ENCODE measurements around the gene CASZ1. TPM values are rescaled to one million over a fixed set of nuclear protein-coding genes. Genes with fewer than 3 reads are reported as not detected.
A peak's percentile ranks its signal among the peaks of the same experiment; 100 is the strongest.

CASZ1 gene
- total RNA-seq, 1 donor from 2014 or later, result 63.6 TPM

DNA sequence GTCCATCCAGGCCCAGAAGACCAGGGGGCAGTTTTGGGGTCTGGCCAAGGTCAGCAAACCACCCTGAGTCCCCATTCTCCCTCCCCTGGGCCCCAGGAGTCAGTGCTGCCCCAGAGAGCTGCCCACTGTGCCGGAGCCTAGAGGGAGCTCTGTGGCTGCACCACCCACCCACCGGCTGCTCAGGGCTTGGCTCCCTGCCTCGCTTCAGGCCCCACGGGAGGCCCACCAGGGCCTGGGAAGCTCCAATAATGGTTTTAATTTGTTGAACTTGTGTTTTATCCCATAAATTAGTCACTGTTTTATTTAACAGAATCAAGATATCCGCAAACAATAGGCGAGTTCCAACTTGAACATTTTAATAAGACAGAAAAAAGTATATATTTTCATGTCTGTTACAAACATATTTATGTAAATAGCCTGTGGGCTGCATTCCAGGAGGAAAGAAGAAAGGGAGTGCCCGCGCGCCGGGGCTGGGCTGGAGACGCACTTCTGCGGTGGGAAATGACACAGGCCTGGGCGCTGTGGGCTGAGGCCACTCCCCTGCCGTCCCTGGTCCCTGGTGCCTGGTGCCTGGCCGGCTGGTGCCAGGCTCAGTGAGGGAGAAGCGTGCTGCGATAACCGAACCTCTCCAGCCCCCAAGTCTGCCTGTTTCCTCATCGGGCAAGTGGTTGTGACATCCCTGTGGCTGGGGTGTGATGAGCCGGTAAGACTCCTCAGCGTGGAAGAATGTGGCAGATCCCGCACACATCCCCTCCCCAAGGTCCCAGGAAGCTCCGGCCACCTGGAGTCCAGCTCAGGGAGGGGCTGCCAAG is 161.2 kb downstream of the CASZ1 start:
- TF ChIP-seq, protein P1, sequence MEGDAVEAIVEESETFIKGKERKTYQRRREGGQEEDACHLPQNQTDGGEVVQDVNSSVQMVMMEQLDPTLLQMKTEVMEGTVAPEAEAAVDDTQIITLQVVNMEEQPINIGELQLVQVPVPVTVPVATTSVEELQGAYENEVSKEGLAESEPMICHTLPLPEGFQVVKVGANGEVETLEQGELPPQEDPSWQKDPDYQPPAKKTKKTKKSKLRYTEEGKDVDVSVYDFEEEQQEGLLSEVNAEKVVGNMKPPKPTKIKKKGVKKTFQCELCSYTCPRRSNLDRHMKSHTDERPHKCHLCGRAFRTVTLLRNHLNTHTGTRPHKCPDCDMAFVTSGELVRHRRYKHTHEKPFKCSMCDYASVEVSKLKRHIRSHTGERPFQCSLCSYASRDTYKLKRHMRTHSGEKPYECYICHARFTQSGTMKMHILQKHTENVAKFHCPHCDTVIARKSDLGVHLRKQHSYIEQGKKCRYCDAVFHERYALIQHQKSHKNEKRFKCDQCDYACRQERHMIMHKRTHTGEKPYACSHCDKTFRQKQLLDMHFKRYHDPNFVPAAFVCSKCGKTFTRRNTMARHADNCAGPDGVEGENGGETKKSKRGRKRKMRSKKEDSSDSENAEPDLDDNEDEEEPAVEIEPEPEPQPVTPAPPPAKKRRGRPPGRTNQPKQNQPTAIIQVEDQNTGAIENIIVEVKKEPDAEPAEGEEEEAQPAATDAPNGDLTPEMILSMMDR (IDR thresholded peaks at IDR 0.05), result no peak
- no peak for DNase-seq
- Histone ChIP-seq H3K4me3 (no peak overlapping the region), H3K27me3 (no peaks in the 10 kb centered on the region), H3K9me3 (no peaks in the 10 kb centered on the region), H3K27ac (peak overlapping the region; percentile 62), H3K36me3 (peaks cover 6% of the 10 kb centered on the region), H3K4me1 (peaks cover 23% of the 10 kb centered on the region)
- ATAC-seq, result peak; percentile 44
- intact Hi-C loops (cut with DNase I), result no loop called here

DNA sequence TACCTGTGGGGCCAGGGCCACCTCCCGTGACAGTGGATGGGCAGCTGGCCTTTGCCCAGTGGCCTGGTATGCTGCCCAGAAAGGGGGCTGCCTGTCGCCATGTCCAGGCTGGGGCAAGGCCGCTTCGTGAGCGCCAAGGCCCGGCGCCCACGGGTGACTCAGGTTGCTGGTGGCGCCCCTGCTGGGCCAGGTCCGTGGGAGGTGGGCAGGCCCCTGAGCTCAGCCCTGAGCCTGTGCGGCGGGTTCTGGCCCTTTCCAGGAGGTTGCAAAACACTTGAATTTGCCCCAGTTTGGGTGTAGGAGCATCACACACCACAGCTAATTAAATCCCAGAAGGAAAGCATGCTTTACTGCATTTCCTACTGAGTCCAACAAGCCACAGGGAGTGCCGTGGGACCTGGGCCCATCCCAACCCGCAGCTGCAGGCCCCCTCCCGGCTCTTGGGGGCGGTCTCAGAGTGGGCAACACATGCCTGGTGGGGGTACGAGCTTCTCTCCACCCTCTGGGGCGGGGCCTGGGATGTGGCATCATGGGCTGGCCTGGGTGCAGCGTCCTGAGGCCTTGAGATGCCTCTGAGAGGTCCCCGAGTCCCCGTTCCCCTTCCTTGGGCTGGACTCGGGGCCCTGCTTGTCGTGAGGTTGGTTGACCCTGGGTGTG is 161.9 kb downstream of the CASZ1 start:
- H3K36me3 ChIP-seq, result peaks cover 6% of the 10 kb centered on the region
- H3K4me3 ChIP-seq, result no peak overlapping the region
- ATAC-seq, result peak; percentile 7
- peak overlapping the region; percentile 62 for H3K27ac ChIP-seq
- intact Hi-C loops (cut with DNase I), result no loop called here
- no peaks in the 10 kb centered on the region for H3K9me3 ChIP-seq
- DNase-seq, result no peak
- H3K4me1 ChIP-seq, result peaks cover 23% of the 10 kb centered on the region
- TF ChIP-seq, protein P1 (IDR thresholded peaks at IDR 0.05), result no peak
- H3K27me3 ChIP-seq, result no peaks in the 10 kb centered on the region

- Histone ChIP-seq H3K9me3 (no peaks in the 10 kb centered on the region), H3K4me3 (no peak overlapping the region), H3K27ac (peak overlapping the region; percentile 62), H3K27me3 (no peaks in the 10 kb centered on the region), H3K4me1 (peaks cover 23% of the 10 kb centered on the region), H3K36me3 (peaks cover 6% of the 10 kb centered on the region)
- ATAC-seq (no peak), DNase-seq (no peak)
- TF ChIP-seq, protein P1 (IDR thresholded peaks at IDR 0.05), result no peak
- intact Hi-C loops (cut with DNase I), result no loop called here
Observed at GRCh38 chr1:10634075-10634427, 162.4 kb downstream of the CASZ1 start.

DNA sequence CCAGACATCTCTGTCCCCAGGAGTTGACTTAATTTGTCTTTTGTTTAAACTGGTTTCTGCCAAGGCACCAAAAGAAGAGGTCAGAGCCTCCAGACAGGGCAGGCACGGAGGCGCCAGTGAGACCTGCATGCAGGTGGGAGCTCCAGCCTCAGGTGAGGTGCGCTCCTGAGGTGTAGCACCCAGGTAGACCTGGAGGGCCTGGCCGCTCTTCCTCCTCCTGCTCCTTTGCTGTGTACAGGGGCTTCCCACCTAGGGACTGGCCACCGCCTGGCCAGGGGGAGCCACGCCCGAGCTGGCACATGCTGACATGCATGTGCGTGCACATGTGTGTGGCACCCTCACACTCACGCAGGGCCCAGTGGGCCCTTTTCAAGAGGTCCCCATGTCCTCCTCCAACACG is 163.0 kb downstream of the CASZ1 start:
- ATAC-seq (no peak), DNase-seq (peak; percentile 63)
- no peak overlapping the region for H3K4me3 ChIP-seq
- H3K27ac ChIP-seq, result no peak overlapping the region
- intact Hi-C loops (cut with DNase I), result no loop called here
- H3K36me3 ChIP-seq, result peaks cover 6% of the 10 kb centered on the region
- no peaks in the 10 kb centered on the region for H3K9me3 ChIP-seq
- TF ChIP-seq, protein P1 (IDR thresholded peaks at IDR 0.05), result no peak
- peaks cover 22% of the 10 kb centered on the region for H3K4me1 ChIP-seq
- H3K27me3 ChIP-seq, result no peaks in the 10 kb centered on the region

DNA sequence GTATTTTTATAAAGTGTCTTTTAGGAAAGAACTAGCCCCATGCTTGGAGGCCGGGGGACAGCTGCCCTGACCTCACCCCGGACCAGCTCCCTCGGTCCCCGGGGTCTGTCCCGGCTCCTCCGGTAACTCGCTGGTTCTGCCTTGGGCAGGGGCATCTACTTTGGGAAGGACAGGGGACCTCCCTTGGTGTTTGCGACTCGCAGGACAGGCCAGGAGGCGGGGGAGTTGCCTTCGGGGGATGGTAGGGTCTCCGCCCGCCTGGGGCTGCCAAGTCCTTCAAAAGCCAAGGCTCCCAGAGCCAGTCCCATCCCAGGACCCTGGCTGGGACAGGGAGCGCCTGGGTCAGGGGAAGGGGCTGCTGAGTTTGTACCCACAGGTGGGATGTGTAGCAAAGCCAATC is 163.8 kb downstream of the CASZ1 start:
- Histone ChIP-seq H3K4me1 (peaks cover 19% of the 10 kb centered on the region), H3K27ac (peak overlapping the region; percentile 36), H3K27me3 (no peaks in the 10 kb centered on the region), H3K36me3 (peaks cover 6% of the 10 kb centered on the region), H3K4me3 (no peak overlapping the region), H3K9me3 (no peaks in the 10 kb centered on the region)
- no peak for ATAC-seq
- DNase-seq, result peak; percentile 59
- intact Hi-C loops (cut with DNase I), result no loop called here
- TF ChIP-seq, protein P1 (IDR thresholded peaks at IDR 0.05), result no peak
